Measurements from ENCODE around the gene EPN2. TPM values are rescaled to one million over a fixed set of nuclear protein-coding genes. Genes with fewer than 3 reads are reported as not detected.

Gene EPN2
- total RNA-seq, 1 experiment from 2014 or later: 113 TPM

DNA sequence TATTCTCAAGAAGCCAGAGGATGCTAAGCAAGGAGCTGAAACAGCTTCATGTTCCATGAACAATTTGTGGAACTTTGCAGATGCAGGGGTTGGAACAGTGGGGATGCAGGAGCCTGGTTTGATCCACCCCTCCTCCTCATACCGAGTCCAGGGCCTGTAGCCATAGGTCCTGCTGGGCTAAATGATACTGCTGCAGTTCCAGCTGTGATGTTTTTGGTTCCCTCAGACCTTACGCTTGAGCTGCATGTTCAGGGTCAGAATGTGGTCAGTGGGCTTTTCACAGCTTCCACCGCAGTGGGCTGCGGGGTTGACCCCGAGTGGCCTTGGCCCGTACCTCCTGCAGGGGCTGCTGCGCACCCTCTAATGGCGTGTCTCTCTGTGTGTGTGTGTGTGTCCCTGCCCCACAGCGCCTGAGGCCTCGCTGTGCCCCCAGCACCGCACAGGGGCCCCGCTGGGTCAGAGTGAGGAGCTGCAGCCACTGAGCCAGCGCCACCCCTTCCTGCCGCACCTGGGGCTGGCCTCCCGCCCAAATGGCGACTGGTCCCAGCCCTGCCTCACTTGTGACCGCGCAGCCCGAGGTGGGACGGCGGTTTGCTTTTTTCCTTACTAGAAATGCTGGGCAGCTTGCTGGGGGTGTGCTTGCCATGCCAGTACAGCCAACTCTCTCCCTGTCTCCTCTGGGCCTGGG lies 48.2 kb downstream of the EPN2 start:
- no peak overlapping the region for H2AFZ ChIP-seq
- H3F3A ChIP-seq (ENCODE audit: insufficient read depth, low read depth): no peaks in the 10 kb centered on the region
- H3K9me3 ChIP-seq (ENCODE audit: insufficient read depth, low read depth): no peaks in the 10 kb centered on the region
- ChIA-PET CTCF (no interaction called here), POLR2A (ENCODE audit: unreplicated experiment) (no interaction called here)
- intact Hi-C loops (cut with micrococcal nuclease; ENCODE audit: unreplicated experiment): no loop called here
- H3K36me3 ChIP-seq (ENCODE audit: low read depth): no peaks in the 10 kb centered on the region
- no peaks in the 10 kb centered on the region for H3K27me3 ChIP-seq (ENCODE audit: insufficient read depth, low read depth)
- DNase-seq: no peak
- BruUV-seq (replicated peaks): no TSS peak
- 0 out of 2 replicates have a peak, but pooled peaks cover 10% of the 10 kb centered on the region for H4K20me1 ChIP-seq (ENCODE audit: insufficient read depth)
- no peak overlapping the region for H3K27ac ChIP-seq
- H3K79me2 ChIP-seq (ENCODE audit: low read depth): no peaks in the 10 kb centered on the region
- H3K4me3 ChIP-seq: no peak overlapping the region
- H3K9me2 ChIP-seq (ENCODE audit: insufficient read depth): no peaks in the 10 kb centered on the region
- H3K4me1 ChIP-seq (replicated peaks; ENCODE audit: insufficient read depth): no peaks in the 10 kb centered on the region
- TF ChIP-seq, protein P1, sequence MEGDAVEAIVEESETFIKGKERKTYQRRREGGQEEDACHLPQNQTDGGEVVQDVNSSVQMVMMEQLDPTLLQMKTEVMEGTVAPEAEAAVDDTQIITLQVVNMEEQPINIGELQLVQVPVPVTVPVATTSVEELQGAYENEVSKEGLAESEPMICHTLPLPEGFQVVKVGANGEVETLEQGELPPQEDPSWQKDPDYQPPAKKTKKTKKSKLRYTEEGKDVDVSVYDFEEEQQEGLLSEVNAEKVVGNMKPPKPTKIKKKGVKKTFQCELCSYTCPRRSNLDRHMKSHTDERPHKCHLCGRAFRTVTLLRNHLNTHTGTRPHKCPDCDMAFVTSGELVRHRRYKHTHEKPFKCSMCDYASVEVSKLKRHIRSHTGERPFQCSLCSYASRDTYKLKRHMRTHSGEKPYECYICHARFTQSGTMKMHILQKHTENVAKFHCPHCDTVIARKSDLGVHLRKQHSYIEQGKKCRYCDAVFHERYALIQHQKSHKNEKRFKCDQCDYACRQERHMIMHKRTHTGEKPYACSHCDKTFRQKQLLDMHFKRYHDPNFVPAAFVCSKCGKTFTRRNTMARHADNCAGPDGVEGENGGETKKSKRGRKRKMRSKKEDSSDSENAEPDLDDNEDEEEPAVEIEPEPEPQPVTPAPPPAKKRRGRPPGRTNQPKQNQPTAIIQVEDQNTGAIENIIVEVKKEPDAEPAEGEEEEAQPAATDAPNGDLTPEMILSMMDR (conservative IDR thresholded peaks at IDR 0.05): no peak
- TF ChIP-seq EZH2 (IDR thresholded peaks at IDR 0.05; ENCODE audit: low read depth): no peak
- H3K4me2 ChIP-seq: no peak overlapping the region

GRCh38 chr17:19286751-19287341 lies 49.7 kb downstream of the EPN2 start:
- H3K27ac ChIP-seq: no peak overlapping the region
- CTCF ChIA-PET: no interaction called here
- H3K79me2 ChIP-seq (ENCODE audit: low read depth): no peaks in the 10 kb centered on the region
- H3K36me3 ChIP-seq (ENCODE audit: low read depth): no peaks in the 10 kb centered on the region
- TF ChIP-seq EZH2 (IDR thresholded peaks at IDR 0.05; ENCODE audit: low read depth): no peak
- H3K4me2 ChIP-seq: no peak overlapping the region
- H3F3A ChIP-seq (ENCODE audit: insufficient read depth, low read depth): 0 out of 2 replicates have a peak, but pooled peaks cover 7% of the 10 kb centered on the region
- DNase-seq: no peak
- H3K4me1 ChIP-seq (replicated peaks; ENCODE audit: insufficient read depth): no peaks in the 10 kb centered on the region
- BruUV-seq (replicated peaks): no TSS peak
- no peaks in the 10 kb centered on the region for H3K9me2 ChIP-seq (ENCODE audit: insufficient read depth)
- POLR2A ChIA-PET (ENCODE audit: unreplicated experiment): no interaction called here
- H3K4me3 ChIP-seq: no peak overlapping the region
- intact Hi-C loops (cut with micrococcal nuclease; ENCODE audit: unreplicated experiment): no loop called here
- H2AFZ ChIP-seq: no peak overlapping the region
- H3K27me3 ChIP-seq (ENCODE audit: insufficient read depth, low read depth): no peaks in the 10 kb centered on the region
- H3K9me3 ChIP-seq (ENCODE audit: insufficient read depth, low read depth): no peaks in the 10 kb centered on the region
- H4K20me1 ChIP-seq (ENCODE audit: insufficient read depth): peaks cover 16% of the 10 kb centered on the region; the same call in 1 of the 2 replicates

GRCh38 chr17:19287651-19288050 lies 50.5 kb downstream of the EPN2 start:
- no peaks in the 10 kb centered on the region for H3K4me1 ChIP-seq (replicated peaks; ENCODE audit: insufficient read depth)
- POLR2A ChIA-PET (ENCODE audit: unreplicated experiment): no interaction called here
- H3K79me2 ChIP-seq (ENCODE audit: low read depth): no peaks in the 10 kb centered on the region
- H3K4me2 ChIP-seq: no peak overlapping the region
- no peak overlapping the region for H3K27ac ChIP-seq
- H3K9me3 ChIP-seq (ENCODE audit: insufficient read depth, low read depth): no peaks in the 10 kb centered on the region
- TF ChIP-seq EZH2 (IDR thresholded peaks at IDR 0.05; ENCODE audit: low read depth): no peak
- TF ChIP-seq, protein P1 (conservative IDR thresholded peaks at IDR 0.05): no peak
- H2AFZ ChIP-seq: no peak overlapping the region
- DNase-seq: no peak
- no TSS peak for BruUV-seq (replicated peaks)
- H3K36me3 ChIP-seq (ENCODE audit: low read depth): no peaks in the 10 kb centered on the region
- H3K27me3 ChIP-seq (ENCODE audit: insufficient read depth, low read depth): no peaks in the 10 kb centered on the region
- CTCF ChIA-PET: no interaction called here
- H4K20me1 ChIP-seq (ENCODE audit: insufficient read depth): peaks cover 22% of the 10 kb centered on the region
- H3K4me3 ChIP-seq: no peak overlapping the region
- H3F3A ChIP-seq (ENCODE audit: insufficient read depth, low read depth): 0 out of 2 replicates have a peak, but pooled peaks cover 7% of the 10 kb centered on the region
- intact Hi-C loops (cut with micrococcal nuclease; ENCODE audit: unreplicated experiment): no loop called here
- H3K9me2 ChIP-seq (ENCODE audit: insufficient read depth): no peaks in the 10 kb centered on the region

Measured in PC-9 (cell line).